CD4-positive, alpha-beta T cell (primary cell): ENCODE measurements around the gene NPVF. TPM values are rescaled to one million over a fixed set of nuclear protein-coding genes. Genes with fewer than 3 reads are reported as not detected.

ENCODE experiments used
- ATAC-seq: fragments of 200-7000 bp; cut with Tn5 transposase; one replicate; pipeline ENCODE4 v1.10.0; 2022; ENCODE audit warnings: mild to moderate bottlenecking; ENCODE audit not compliant: poor library complexity
- CTCF ChIA-PET: fragments of 350-600 bp; sonication (Branson Sonifier 250); formaldehyde crosslinking; loops from one replicate; lab custom pipeline; 2021; ENCODE audit warnings: antibody characterized with exemption, inconsistent platforms; lab: Charles Lee
- POLR2A ChIA-PET: fragments of 350-600 bp; sonication (Branson Sonifier 250); formaldehyde crosslinking; loops from one replicate; lab custom pipeline; 2021; ENCODE audit warnings: antibody characterized with exemption, inconsistent platforms; lab: Charles Lee
- DNase-seq, 14 experiments: peaks; one replicate each; pipeline ENCODE4 v3.0.0-alpha.2; 2013 to 2020; ENCODE audit warnings: mixed read lengths in 2 of 14
- H3K27ac ChIP-seq, 2 donors: one replicate each; pipeline versions ENCODE4 v1.5.1 to v1.7.0; 2013; ENCODE audit warnings: low read length in 2 of 2, low read depth in 1 of 2, mild to moderate bottlenecking in 1 of 2
- H3K27me3 ChIP-seq, 2 experiments: 1 replicate in 1 of 2; 2 replicates in 1 of 2; pipeline versions ENCODE4 v1.6.1 to v1.7.0; 2013; ENCODE audit warnings: low read length in 2 of 2, control low read depth in 1 of 2, mild to moderate bottlenecking in 1 of 2, moderate library complexity in 1 of 2; ENCODE audit not compliant: insufficient read depth in 2 of 2, control insufficient read depth in 1 of 2
- H3K36me3 ChIP-seq: one replicate; pipeline ENCODE4 v1.6.1; 2013; ENCODE audit warnings: low read length, control low read depth; ENCODE audit not compliant: insufficient read depth
- H3K4me1 ChIP-seq: one replicate; pipeline ENCODE4 v1.6.1; 2013; ENCODE audit warnings: low read length, control low read depth; ENCODE audit not compliant: insufficient read depth
- H3K4me3 ChIP-seq: one replicate; pipeline ENCODE4 v1.5.1; 2013; ENCODE audit warnings: mild to moderate bottlenecking, low read length, moderate library complexity
- H3K9me3 ChIP-seq, 2 experiments: 1 replicate in 1 of 2; 2 replicates in 1 of 2; pipeline versions ENCODE4 v1.6.1 to v1.7.0; 2013; ENCODE audit warnings: low read length in 2 of 2, mild to moderate bottlenecking in 2 of 2, control low read depth in 1 of 2, moderate library complexity in 1 of 2; ENCODE audit not compliant: control insufficient read depth in 1 of 2, insufficient read depth in 1 of 2
- H3K27ac Mint-ChIP-seq: one replicate; pipeline ENCODE4 v1.8.0; 2020; ENCODE audit warnings: mixed read lengths
- H3K27me3 Mint-ChIP-seq: one replicate; pipeline ENCODE4 v1.8.0; 2021; ENCODE audit warnings: mixed read lengths
- H3K36me3 Mint-ChIP-seq: one replicate; pipeline ENCODE4 v1.8.0; 2021; ENCODE audit warnings: low read depth, mixed read lengths
- H3K4me1 Mint-ChIP-seq: one replicate; pipeline ENCODE4 v1.8.0; 2021; ENCODE audit warnings: low read depth, mixed read lengths
- H3K4me3 Mint-ChIP-seq: one replicate; pipeline ENCODE4 v1.8.0; 2020; ENCODE audit warnings: mild to moderate bottlenecking, mixed read lengths
- H3K9me3 Mint-ChIP-seq: one replicate; pipeline ENCODE4 v1.8.0; 2020; ENCODE audit warnings: mixed read lengths
- intact Hi-C, 2 experiments: fragments of 100-400 bp; cut with DNase I in 1 of 2; cut with micrococcal nuclease in 1 of 2; formaldehyde crosslinking; loops; one replicate each; pipeline versions ENCODE4 v1.15.1 to v1.9.0; 2023 to 2025; cut with DNase I, micrococcal nuclease
- total RNA-seq, 174 experiments: library from RNA in 2 of 174; stranded (reverse) in 2 of 174; gene quantifications; one replicate each; pipeline ENCODE4 v1.2.3 and lab custom pipeline; 2021 to 2026
- TF ChIP-seq, protein P1 (sequence below): fragments of 200-600 bp; IDR thresholded peaks from one replicate; pipeline ENCODE4 v1.8.0; 2022; ENCODE audit warnings: antibody characterized with exemption, mild to moderate bottlenecking

The NPVF gene
- total RNA-seq, 2 experiments from 2014 or later = not detected

DNA sequence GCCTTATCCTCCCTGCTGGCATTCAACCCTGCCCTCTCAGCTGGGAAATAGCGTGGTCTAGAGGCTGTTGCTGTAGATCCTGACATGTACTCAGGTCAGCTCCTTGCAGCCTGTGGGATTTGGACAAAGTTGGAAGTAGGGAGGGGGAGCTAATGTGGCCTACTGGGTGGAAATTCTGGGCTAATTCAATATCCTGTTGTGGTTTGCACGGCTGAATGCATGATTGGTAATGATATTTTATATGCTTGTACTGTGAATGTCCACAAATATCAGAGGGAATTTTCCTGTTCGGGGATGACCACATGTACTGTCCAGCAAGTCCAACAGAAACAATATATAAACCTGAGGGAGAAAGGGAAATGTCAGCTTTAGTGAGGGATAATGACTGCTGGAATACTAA, 22.1 kb upstream of the NPVF start:
- TF ChIP-seq, protein P1, sequence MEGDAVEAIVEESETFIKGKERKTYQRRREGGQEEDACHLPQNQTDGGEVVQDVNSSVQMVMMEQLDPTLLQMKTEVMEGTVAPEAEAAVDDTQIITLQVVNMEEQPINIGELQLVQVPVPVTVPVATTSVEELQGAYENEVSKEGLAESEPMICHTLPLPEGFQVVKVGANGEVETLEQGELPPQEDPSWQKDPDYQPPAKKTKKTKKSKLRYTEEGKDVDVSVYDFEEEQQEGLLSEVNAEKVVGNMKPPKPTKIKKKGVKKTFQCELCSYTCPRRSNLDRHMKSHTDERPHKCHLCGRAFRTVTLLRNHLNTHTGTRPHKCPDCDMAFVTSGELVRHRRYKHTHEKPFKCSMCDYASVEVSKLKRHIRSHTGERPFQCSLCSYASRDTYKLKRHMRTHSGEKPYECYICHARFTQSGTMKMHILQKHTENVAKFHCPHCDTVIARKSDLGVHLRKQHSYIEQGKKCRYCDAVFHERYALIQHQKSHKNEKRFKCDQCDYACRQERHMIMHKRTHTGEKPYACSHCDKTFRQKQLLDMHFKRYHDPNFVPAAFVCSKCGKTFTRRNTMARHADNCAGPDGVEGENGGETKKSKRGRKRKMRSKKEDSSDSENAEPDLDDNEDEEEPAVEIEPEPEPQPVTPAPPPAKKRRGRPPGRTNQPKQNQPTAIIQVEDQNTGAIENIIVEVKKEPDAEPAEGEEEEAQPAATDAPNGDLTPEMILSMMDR = no peak
- Histone ChIP-seq H3K4me1 (no peaks in the 10 kb centered on the region), H3K27me3 (no peaks in the 10 kb centered on the region), H3K36me3 (no peaks in the 10 kb centered on the region), H3K27ac (no peak overlapping the region), H3K9me3 (no peaks in the 10 kb centered on the region), H3K4me3 (no peak overlapping the region)
- ChIA-PET POLR2A (interaction anchor here (0.5 kb wide), 1 partner anchor 33 kb away, joined by 3 read pairs; no protein-coding TSS in a partner anchor), CTCF (interaction anchor here (0.8 kb wide), 1 partner anchor 9 kb away, joined by 3 read pairs; no protein-coding TSS in a partner anchor)
- no peak overlapping the region for H3K27ac Mint-ChIP-seq
- no peaks in the 10 kb centered on the region for H3K36me3 Mint-ChIP-seq
- intact Hi-C loops = no loop called here
- ATAC-seq = no peak
- H3K9me3 Mint-ChIP-seq = no peaks in the 10 kb centered on the region
- H3K4me3 Mint-ChIP-seq = no peak overlapping the region
- no peaks in the 10 kb centered on the region for H3K4me1 Mint-ChIP-seq
- H3K27me3 Mint-ChIP-seq = peaks cover 13% of the 10 kb centered on the region
- no peak for DNase-seq

DNA sequence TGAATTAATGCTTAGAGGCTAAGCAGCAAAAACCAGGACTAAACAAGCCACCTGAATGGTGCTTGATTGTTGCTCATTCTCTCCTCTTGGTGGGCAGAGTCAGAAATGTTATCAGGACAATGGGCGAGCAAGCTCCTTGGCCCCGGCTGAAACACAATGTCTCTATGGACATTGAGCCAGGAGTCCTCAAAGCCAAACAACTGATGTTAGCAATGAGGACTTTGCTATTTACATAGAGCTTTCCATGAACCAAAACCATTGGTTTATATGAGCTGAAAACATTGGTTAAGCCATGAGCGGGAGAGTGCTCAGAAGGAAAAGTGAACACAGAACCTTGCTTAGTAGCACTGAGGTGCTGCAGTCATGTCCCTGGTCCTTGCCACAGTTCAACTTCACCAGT, 21.5 kb upstream of the NPVF start:
- Histone ChIP-seq H3K4me1 (no peaks in the 10 kb centered on the region), H3K36me3 (no peaks in the 10 kb centered on the region), H3K9me3 (no peaks in the 10 kb centered on the region), H3K4me3 (no peak overlapping the region), H3K27ac (no peak overlapping the region), H3K27me3 (no peaks in the 10 kb centered on the region)
- CTCF ChIA-PET = interaction anchor here (0.8 kb wide), 1 partner anchor 10 kb away, joined by 3 read pairs; no protein-coding TSS in a partner anchor
- H3K4me3 Mint-ChIP-seq = no peak overlapping the region
- H3K9me3 Mint-ChIP-seq = no peaks in the 10 kb centered on the region
- H3K27me3 Mint-ChIP-seq = peaks cover 19% of the 10 kb centered on the region
- no peaks in the 10 kb centered on the region for H3K4me1 Mint-ChIP-seq
- H3K36me3 Mint-ChIP-seq = no peaks in the 10 kb centered on the region
- intact Hi-C loops = no loop called here
- ATAC-seq = no peak
- POLR2A ChIA-PET = no interaction called here
- TF ChIP-seq, protein P1 = no peak
- H3K27ac Mint-ChIP-seq = no peak overlapping the region
- DNase-seq = no peak

DNA sequence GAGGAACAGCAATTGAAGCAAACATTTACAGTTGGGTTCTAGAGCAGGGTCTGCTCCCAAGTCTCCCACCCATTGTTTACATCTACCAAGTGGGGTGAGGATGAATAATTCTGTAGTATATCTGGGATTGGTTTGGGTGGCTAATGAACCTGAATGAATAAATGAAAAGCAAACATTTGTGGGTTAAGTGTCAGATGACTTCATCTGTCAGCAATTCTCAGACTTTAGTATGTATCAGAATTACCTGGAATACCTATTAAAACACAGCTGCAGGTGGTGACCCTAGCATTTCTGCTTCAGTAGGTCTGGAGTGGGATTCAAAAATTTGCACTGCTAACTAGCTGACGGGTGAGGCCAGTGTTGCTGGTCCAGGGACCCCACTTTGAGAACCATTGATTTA, 18.0 kb upstream of the NPVF start:
- TF ChIP-seq, protein P1 = no peak

More for the DNA sequence above, 18.0 kb upstream of the NPVF start:
- ATAC-seq = no peak
- Histone ChIP-seq H3K27ac (no peak overlapping the region), H3K4me3 (no peak overlapping the region), H3K36me3 (no peaks in the 10 kb centered on the region), H3K9me3 (no peaks in the 10 kb centered on the region), H3K4me1 (no peaks in the 10 kb centered on the region), H3K27me3 (no peaks in the 10 kb centered on the region)
- Mint-ChIP-seq H3K9me3 (no peaks in the 10 kb centered on the region), H3K4me1 (no peaks in the 10 kb centered on the region), H3K4me3 (no peak overlapping the region), H3K27ac (no peak overlapping the region), H3K36me3 (no peaks in the 10 kb centered on the region), H3K27me3 (peaks cover 33% of the 10 kb centered on the region)
- no peak for DNase-seq
- intact Hi-C loops = no loop called here
- ChIA-PET POLR2A (no interaction called here), CTCF (no interaction called here)
